Activated CD4-positive, alpha-beta T cell treated with anti-CD3 and anti-CD28 coated beads, Interleukin-2, amount 10 ng/mL, durations not matched to agents 7 days and 5 days (primary cell): Measurements from ENCODE around the gene MTFMT. TPM values are rescaled to one million over a fixed set of nuclear protein-coding genes. Genes with fewer than 3 reads are reported as not detected.

Source experiments
- CTCF ChIA-PET: fragments of 350-600 bp; sonication (Branson Sonifier 250); formaldehyde crosslinking; loops from one replicate; lab custom pipeline; 2021; ENCODE audit warnings: antibody characterized with exemption; lab: Charles Lee
- POLR2A ChIA-PET: fragments of 350-600 bp; sonication (Branson Sonifier 250); formaldehyde crosslinking; loops from one replicate; lab custom pipeline; 2021; ENCODE audit warnings: antibody characterized with exemption; lab: Charles Lee
- DNase-seq: peaks from one replicate; pipeline ENCODE4 v3.0.0-alpha.2; 2020
- H3K27ac Mint-ChIP-seq: one replicate; pipeline ENCODE4 v1.8.0; 2021; ENCODE audit warnings: mild to moderate bottlenecking, moderate library complexity, mixed read lengths
- H3K27me3 Mint-ChIP-seq: one replicate; pipeline ENCODE4 v1.8.0; 2021; ENCODE audit warnings: mixed read lengths
- H3K36me3 Mint-ChIP-seq: one replicate; pipeline ENCODE4 v1.8.0; 2021; ENCODE audit warnings: low read depth, mixed read lengths
- H3K4me1 Mint-ChIP-seq: one replicate; pipeline ENCODE4 v1.8.0; 2021; ENCODE audit warnings: mixed read lengths
- H3K4me3 Mint-ChIP-seq: one replicate; pipeline ENCODE4 v1.8.0; 2021; ENCODE audit warnings: mild to moderate bottlenecking, moderate library complexity, mixed read lengths
- H3K9me3 Mint-ChIP-seq: one replicate; pipeline ENCODE4 v1.8.0; 2021; ENCODE audit warnings: mixed read lengths
- total RNA-seq, 2 experiments: library from RNA; stranded (reverse); gene quantifications; one replicate each; pipeline ENCODE4 v1.2.3, GENCODE V29; 2021

MTFMT gene
- total RNA-seq, 2 experiments from 2014 or later = 13.7 to 15.9 TPM

GRCh38 chr15:65068403-65068788 lies 39.0 kb upstream of the MTFMT start:
- H3K36me3 Mint-ChIP-seq = no peaks in the 10 kb centered on the region
- no peaks in the 10 kb centered on the region for H3K9me3 Mint-ChIP-seq
- peaks cover 43% of the 10 kb centered on the region for H3K27me3 Mint-ChIP-seq
- no peak overlapping the region for H3K27ac Mint-ChIP-seq
- POLR2A ChIA-PET = no interaction called here
- DNase-seq = no peak
- H3K4me1 Mint-ChIP-seq = peaks cover 3% of the 10 kb centered on the region
- H3K4me3 Mint-ChIP-seq = no peak overlapping the region
- CTCF ChIA-PET = interaction anchor here (1.5 kb wide), 1 partner anchor 8 kb away, joined by 3 read pairs; the partner anchor contains the start of gene KBTBD13

- Mint-ChIP-seq H3K4me1 (peaks cover 3% of the 10 kb centered on the region), H3K27ac (no peak within 1 kb of the TSS), H3K27me3 (peaks cover 43% of the 10 kb centered on the region), H3K36me3 (no peaks in the 10 kb centered on the region), H3K4me3 (no peak within 1 kb of the TSS), H3K9me3 (no peaks in the 10 kb centered on the region)
- ChIA-PET CTCF (interaction anchor here (0.6 to 1.5 kb wide), 3 partner anchors 9 to 88 kb away, joined by 3 to 4 read pairs (median 3); partner anchors contain the start of gene KBTBD13), POLR2A (no interaction called here)
- DNase-seq = no peak
Observed at GRCh38 chr15:65067645-65068402, 38.4 kb upstream of the MTFMT start, which contains the start of gene RASL12. TSS of gene RASL12 (minus strand) at chr15:65067991. CDS start at chr15:65067835, 156 bp downstream.

- peaks cover 43% of the 10 kb centered on the region for H3K27me3 Mint-ChIP-seq
- H3K9me3 Mint-ChIP-seq = no peaks in the 10 kb centered on the region
- ChIA-PET CTCF (interaction anchor here (0.6 to 1.5 kb wide), 3 partner anchors 9 to 87 kb away, joined by 3 to 4 read pairs (median 3); partner anchors contain the start of gene KBTBD13), POLR2A (no interaction called here)
- no peak overlapping the region for H3K27ac Mint-ChIP-seq
- no peak for DNase-seq
- H3K36me3 Mint-ChIP-seq = no peaks in the 10 kb centered on the region
- H3K4me1 Mint-ChIP-seq = peaks cover 3% of the 10 kb centered on the region
- H3K4me3 Mint-ChIP-seq = no peak overlapping the region
Observed at GRCh38 chr15:65067317-65067644, 37.8 kb upstream of the MTFMT start.

- Mint-ChIP-seq H3K9me3 (no peaks in the 10 kb centered on the region), H3K4me3 (no peak overlapping the region), H3K4me1 (peaks cover 3% of the 10 kb centered on the region), H3K27me3 (peaks cover 43% of the 10 kb centered on the region), H3K27ac (no peak overlapping the region), H3K36me3 (no peaks in the 10 kb centered on the region)
- no peak for DNase-seq
- ChIA-PET POLR2A (no interaction called here), CTCF (interaction anchor here (0.6 to 1.1 kb wide), 4 partner anchors 12 to 155 kb away, joined by 3 to 5 read pairs (median 4); partner anchors contain the start of gene ANKDD1A)
Observed at GRCh38 chr15:65066635-65067316, 37.3 kb upstream of the MTFMT start.

GRCh38 chr15:65066001-65066634 lies 36.7 kb upstream of the MTFMT start:
- no peaks in the 10 kb centered on the region for H3K36me3 Mint-ChIP-seq
- POLR2A ChIA-PET = no interaction called here
- DNase-seq = no peak
- H3K9me3 Mint-ChIP-seq = no peaks in the 10 kb centered on the region
- H3K27me3 Mint-ChIP-seq = peaks cover 43% of the 10 kb centered on the region
- CTCF ChIA-PET = interaction anchor here (0.6 to 0.9 kb wide), 2 partner anchors 27 to 154 kb away, joined by 5 read pairs; partner anchors contain the start of gene ANKDD1A
- peaks cover 3% of the 10 kb centered on the region for H3K4me1 Mint-ChIP-seq
- no peak overlapping the region for H3K27ac Mint-ChIP-seq
- H3K4me3 Mint-ChIP-seq = no peak overlapping the region

GRCh38 chr15:65062726-65063125 lies 33.3 kb upstream of the MTFMT start:
- CTCF ChIA-PET = interaction anchor here (0.5 to 2.1 kb wide), 5 partner anchors 10 to 1082 kb away, joined by 3 to 4 read pairs (median 3); no protein-coding TSS in a partner anchor
- Mint-ChIP-seq H3K27me3 (peaks cover 22% of the 10 kb centered on the region), H3K9me3 (no peaks in the 10 kb centered on the region), H3K36me3 (no peaks in the 10 kb centered on the region), H3K4me3 (no peak overlapping the region), H3K4me1 (peaks cover 3% of the 10 kb centered on the region), H3K27ac (no peak overlapping the region)
- no peak for DNase-seq
- POLR2A ChIA-PET = no interaction called here

GRCh38 chr15:65062061-65062460 lies 32.6 kb upstream of the MTFMT start:
- no peak overlapping the region for H3K27ac Mint-ChIP-seq
- CTCF ChIA-PET = interaction anchor here (0.8 to 2.1 kb wide), 6 partner anchors 10 to 25 kb away, joined by 3 to 4 read pairs (median 3); no protein-coding TSS in a partner anchor

GRCh38 chr15:65060641-65061397 lies 31.4 kb upstream of the MTFMT start:
- Mint-ChIP-seq H3K27me3 (peaks cover 7% of the 10 kb centered on the region), H3K4me1 (peaks cover 3% of the 10 kb centered on the region), H3K36me3 (no peaks in the 10 kb centered on the region), H3K27ac (no peak overlapping the region), H3K9me3 (no peaks in the 10 kb centered on the region), H3K4me3 (no peak overlapping the region)
- DNase-seq = no peak
- ChIA-PET CTCF (interaction anchor here (1.3 kb wide), 1 partner anchor 12 kb away, joined by 3 read pairs; no protein-coding TSS in a partner anchor), POLR2A (no interaction called here)

More at GRCh38 chr15:65062061-65062460, 32.6 kb upstream of the MTFMT start:
- Mint-ChIP-seq H3K9me3 (no peaks in the 10 kb centered on the region), H3K36me3 (no peaks in the 10 kb centered on the region), H3K4me1 (peaks cover under 1% of the 10 kb centered on the region), H3K4me3 (no peak overlapping the region), H3K27me3 (peaks cover 18% of the 10 kb centered on the region)
- DNase-seq = no peak
- POLR2A ChIA-PET = no interaction called here

GRCh38 chr15:65059931-65060596 lies 30.6 kb upstream of the MTFMT start:
- no peaks in the 10 kb centered on the region for H3K36me3 Mint-ChIP-seq
- ChIA-PET CTCF (interaction anchor here (0.7 to 1.1 kb wide), 3 partner anchors 45 to 725 kb away, joined by 3 read pairs; no protein-coding TSS in a partner anchor), POLR2A (no interaction called here)
- no peak overlapping the region for H3K27ac Mint-ChIP-seq
- H3K9me3 Mint-ChIP-seq = no peaks in the 10 kb centered on the region
- H3K27me3 Mint-ChIP-seq = no peaks in the 10 kb centered on the region
- no peak for DNase-seq
- peaks cover 10% of the 10 kb centered on the region for H3K4me1 Mint-ChIP-seq
- H3K4me3 Mint-ChIP-seq = no peak overlapping the region

- POLR2A ChIA-PET = no interaction called here
- Mint-ChIP-seq H3K4me3 (no peak overlapping the region), H3K9me3 (no peaks in the 10 kb centered on the region), H3K4me1 (peaks cover 12% of the 10 kb centered on the region), H3K27me3 (no peaks in the 10 kb centered on the region), H3K27ac (no peak overlapping the region), H3K36me3 (no peaks in the 10 kb centered on the region)
- DNase-seq = no peak
- CTCF ChIA-PET = interaction anchor here (0.7 to 1.1 kb wide), 4 partner anchors 10 to 725 kb away, joined by 3 read pairs; no protein-coding TSS in a partner anchor
Observed at GRCh38 chr15:65059369-65059750, 29.9 kb upstream of the MTFMT start.
